ENCODE results near the gene ATAT1.

Gene ATAT1

GRCh38 chr6:30626484-30627366 is at the start of gene ATAT1:
Gene ATAT1, plus strand, starts transcription at chr6:30626874.
- peak; percentile 86 to 87 for DNase-seq

DNA sequence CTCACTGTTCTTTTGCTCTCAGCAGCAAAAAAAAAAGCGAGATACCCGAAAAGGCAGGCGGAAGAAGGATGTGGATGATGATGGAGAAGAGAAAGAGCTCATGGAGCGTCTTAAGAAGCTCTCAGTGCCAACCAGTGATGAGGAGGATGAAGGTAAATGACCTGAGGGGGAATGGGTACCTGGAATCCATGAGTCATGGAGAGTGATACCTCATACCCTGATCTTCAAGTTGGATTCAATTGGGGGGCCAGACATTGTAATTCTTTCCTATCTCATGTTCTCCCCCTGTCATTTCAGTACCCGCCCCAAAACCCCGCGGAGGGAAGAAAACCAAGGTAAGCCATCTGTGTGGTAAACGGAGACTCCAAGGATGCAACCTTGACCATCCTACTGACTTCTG is 48.6 kb upstream of the ATAT1 start:
- DNase-seq, result no peak

DNA sequence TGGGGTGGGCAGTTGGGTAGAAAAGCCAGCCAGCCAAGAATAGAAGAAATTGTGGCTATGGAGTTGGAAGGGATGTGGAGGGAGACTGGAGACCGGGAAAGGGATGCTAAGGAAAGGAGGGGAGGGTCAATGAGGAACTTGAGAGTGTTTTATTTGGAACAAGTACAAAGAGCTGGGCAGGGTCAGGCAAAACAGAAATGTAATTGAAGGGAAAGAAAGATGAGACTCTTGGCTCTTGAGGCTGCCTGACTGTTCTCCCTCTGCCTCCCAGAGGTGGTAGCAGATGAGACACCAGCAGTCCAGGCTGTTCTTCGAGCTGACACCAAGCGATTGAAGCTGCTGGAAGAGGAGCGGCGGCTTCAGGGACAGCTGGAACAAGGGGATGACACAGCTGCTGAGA is 42.8 kb upstream of the ATAT1 start:
- no peak for DNase-seq

GRCh38 chr6:30589754-30590358 is 36.8 kb upstream of the ATAT1 start:
- no peak for DNase-seq

DNA sequence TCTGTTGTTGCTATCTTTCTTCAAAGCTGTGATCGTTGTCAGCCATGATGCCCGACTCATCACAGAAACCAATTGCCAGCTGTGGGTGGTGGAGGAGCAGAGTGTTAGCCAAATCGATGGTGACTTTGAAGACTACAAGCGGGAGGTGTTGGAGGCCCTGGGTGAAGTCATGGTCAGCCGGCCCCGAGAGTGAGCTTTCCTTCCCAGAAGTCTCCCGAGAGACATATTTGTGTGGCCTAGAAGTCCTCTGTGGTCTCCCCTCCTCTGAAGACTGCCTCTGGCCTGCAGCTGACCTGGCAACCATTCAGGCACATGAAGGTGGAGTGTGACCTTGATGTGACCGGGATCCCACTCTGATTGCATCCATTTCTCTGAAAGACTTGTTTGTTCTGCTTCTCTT is 36.2 kb upstream of the ATAT1 start:
- no peak for DNase-seq

- no peak for DNase-seq
These were observed 35.7 kb upstream of the ATAT1 start for GRCh38 chr6:30591008-30591407.

DNA sequence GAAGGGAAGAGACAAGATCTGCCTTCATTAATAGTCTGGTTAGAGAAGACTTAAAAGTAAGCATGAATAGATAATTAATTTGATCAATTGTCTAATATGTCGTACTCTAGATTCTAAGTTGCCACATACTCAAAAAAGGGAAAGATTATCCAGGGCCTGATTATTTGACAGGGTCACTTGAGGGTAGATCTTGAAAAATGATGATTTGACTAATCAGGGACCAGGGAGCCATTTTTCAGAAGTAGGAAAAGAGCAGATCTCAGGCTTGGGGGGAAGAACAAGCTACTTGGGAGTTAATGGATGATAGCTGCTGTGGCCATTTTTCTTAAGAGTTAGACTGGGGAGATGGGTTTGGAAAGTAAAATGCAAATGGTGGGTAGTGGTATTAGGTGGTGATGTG is 34.4 kb upstream of the ATAT1 start:
- DNase-seq, result no peak

- peak; percentile 30 to 54 for DNase-seq
These were observed 29.1 kb upstream of the ATAT1 start for GRCh38 chr6:30597315-30598144.

- DNase-seq, result no peak
These were observed 27.6 kb upstream of the ATAT1 start for GRCh38 chr6:30598912-30599624.

- no peak for DNase-seq
These were observed 26.9 kb upstream of the ATAT1 start for GRCh38 chr6:30599625-30600324.

GRCh38 chr6:30600451-30600961 is 26.2 kb upstream of the ATAT1 start:
- DNase-seq, result no peak

GRCh38 chr6:30601436-30601814 is 25.2 kb upstream of the ATAT1 start:
- no peak for DNase-seq

GRCh38 chr6:30601815-30602641 is 24.6 kb upstream of the ATAT1 start:
- DNase-seq, result no peak

GRCh38 chr6:30603961-30604360 is 22.7 kb upstream of the ATAT1 start:
- no peak for DNase-seq

DNA sequence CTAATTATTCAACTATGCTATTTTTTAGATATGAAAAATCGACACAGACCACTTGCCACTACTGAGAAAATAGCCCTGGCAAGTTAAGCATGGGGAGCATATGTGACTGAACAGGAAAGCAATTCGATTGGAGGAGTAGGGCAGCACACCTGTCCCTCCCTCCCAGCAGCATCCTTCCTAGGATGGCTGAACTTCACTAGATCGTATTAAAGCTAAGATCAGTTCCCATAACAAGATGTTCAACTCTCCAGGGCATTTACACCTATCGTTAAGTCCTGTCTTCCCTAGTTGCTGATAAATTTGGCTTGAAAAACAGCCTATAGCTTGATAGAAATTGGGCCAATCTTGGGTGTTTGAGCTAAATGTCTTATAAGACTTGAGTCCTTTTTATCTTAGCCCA is 16.6 kb upstream of the ATAT1 start:
- DNase-seq, result no peak

DNA sequence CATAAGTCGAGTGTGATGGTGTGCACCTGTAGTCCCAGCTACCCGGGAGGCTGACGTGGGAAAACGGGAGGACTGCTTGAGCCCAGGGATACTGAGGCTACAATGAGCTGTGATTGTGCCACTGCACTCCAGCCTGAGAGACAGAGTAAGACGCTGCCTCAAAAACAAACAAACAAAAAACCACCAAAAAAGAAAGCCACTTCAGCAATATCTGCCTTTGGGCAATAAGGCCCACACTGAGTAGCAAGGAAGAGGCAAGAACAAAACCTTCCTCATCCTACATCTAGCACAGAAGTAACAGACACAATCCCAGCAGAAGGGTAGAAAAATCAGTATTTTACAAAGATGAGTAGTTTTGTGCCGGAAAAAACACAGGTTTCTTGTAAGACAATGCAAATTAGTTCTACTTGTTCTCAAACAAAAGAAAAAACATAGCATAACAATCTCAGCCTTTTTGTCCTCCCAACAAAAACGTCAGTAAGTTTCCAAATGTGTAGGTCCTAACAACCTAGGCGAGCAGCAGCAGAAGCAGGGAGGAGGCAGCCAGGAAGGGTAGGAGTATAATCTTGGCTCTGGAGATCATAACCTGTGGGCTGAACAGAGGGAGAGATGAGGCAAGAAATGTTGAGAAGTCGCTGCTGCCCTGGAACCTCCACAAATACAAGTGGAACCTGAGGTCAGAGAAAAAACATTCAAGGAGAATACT is 15.4 kb upstream of the ATAT1 start:
- DNase-seq, result no peak

- DNase-seq, result no peak
These were observed 14.8 kb upstream of the ATAT1 start for GRCh38 chr6:30611856-30612194.

- no peak for DNase-seq
These were observed 14.5 kb upstream of the ATAT1 start for GRCh38 chr6:30612213-30612612.

GRCh38 chr6:30612687-30613248 is 13.9 kb upstream of the ATAT1 start:
- DNase-seq, result no peak
